D721Med (cell line): Measurements from ENCODE around the gene GRK5.

ENCODE experiments used
- DNase-seq: peaks from one replicate; pipeline ENCODE4 v3.0.0; 2011; ENCODE audit warnings: low spot score; ENCODE audit not compliant: insufficient read length
- FAIRE-seq: peaks from 2 replicates; lab custom pipeline; 2011; peaks lifted over from hg19 to GRCh38; lab: Jason Lieb, UNC
- CTCF ChIP-seq: IDR thresholded peaks from 2 replicates; pipeline ENCODE4 v1.5.1; 2012; ENCODE audit warnings: mild to moderate bottlenecking, control low read depth; ENCODE audit not compliant: insufficient read depth; ENCODE audit errors: missing control alignments

Gene GRK5

DNA sequence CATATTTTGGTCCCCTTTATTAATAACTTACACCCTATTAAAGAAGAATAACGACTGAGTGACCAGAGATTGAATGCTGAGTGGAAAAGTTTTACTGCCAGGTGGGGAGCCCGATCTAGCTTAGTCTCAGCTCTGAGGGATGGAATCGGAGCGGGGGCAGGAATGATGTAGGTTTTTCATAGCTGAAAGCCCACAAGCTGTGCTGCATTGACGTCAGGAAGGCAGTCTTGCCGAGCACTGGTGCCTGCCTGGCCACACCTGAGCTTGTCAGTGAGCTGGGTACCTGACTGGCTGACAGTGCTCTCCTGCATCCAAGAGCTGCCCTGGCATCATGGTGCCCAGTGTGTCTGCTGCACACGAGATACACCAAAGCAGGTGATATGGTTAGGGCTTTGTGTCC lies 34.8 kb downstream of the GRK5 start:
- FAIRE-seq (no peak), DNase-seq (no peak)
- no peak for TF ChIP-seq CTCF

DNA sequence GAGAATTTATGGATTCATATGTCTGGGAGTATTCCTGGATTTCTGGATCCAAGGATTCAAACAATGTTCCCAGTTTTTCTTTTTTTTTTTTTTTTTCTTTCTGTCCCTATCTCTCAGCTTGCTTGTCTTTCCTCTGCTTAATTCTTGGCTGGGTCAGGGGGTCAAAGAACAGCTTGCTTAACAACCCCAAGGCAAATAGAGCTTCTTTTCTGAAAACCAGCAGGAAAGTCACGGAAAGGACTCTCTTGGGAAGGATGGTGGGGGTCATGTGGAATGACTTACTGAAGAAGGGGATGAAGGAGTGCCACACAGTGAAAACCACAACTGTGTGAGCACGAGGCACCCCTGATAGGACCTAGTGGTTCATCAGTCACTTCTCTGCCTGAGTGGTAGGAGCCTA lies 36.1 kb downstream of the GRK5 start:
- no peak for DNase-seq
- no peak for FAIRE-seq
- no peak for TF ChIP-seq CTCF

GRCh38 chr10:119243967-119244366 lies 36.6 kb downstream of the GRK5 start:
- FAIRE-seq (no peak), DNase-seq (no peak)
- TF ChIP-seq CTCF, result no peak

DNA sequence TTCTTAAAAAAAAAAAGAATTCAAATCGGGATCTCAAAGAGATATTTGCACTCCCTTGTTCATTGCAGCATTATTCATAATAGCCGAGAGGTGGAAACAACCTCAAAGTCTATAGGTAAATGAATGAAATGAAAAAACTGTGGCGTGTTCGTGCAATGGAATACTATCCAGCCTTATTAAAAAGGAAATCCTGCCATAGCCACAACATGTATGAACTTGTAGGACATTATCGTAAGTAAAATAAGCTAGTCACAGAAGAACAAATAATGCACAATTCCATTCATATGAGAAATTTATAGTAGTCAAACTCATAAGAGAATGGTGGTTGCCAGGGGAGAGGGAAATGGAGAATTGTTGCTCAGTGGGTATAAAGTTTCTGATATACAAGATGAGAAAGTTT lies 37.9 kb downstream of the GRK5 start:
- no peak for TF ChIP-seq CTCF
- DNase-seq, result no peak
- FAIRE-seq, result no peak

- no peak for DNase-seq
- FAIRE-seq, result no peak
- TF ChIP-seq CTCF, result no peak
Measured at GRCh38 chr10:119246862-119247549, 39.6 kb downstream of the GRK5 start.

DNA sequence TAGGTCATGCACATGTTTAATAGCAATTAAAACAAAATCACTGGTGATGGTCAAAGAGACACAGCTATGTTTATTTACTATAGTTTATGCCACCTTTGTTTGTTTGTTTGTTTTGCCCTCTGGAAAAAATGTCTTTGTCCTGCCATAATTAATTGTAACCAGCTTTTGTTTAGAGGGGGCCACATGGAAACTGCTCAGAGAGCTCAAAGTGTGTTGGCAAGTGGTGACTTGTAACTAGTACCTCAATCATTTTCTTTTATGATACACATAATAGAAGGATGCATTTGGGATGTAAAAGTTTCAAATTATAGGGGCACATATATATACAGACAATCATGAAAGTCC lies 40.2 kb downstream of the GRK5 start:
- DNase-seq, result no peak
- TF ChIP-seq CTCF, result no peak
- FAIRE-seq, result no peak

- no peak for TF ChIP-seq CTCF
- no peak for DNase-seq
- FAIRE-seq, result no peak
Measured at GRCh38 chr10:119248184-119248583, 40.8 kb downstream of the GRK5 start.
